Astrocyte (in vitro differentiated cells and primary cell): ENCODE measurements around the gene FAM210A.

Experiments
- EZH2 ChIP-seq: IDR thresholded peaks from 2 replicates; pipeline ENCODE4 v1.6.1; 2012; ENCODE audit warnings: mild to moderate bottlenecking, low read length, inconsistent platforms; ENCODE audit not compliant: insufficient read depth
- TF ChIP-seq, protein P1 (sequence below): IDR thresholded peaks from 2 replicates; pipeline ENCODE4 v1.5.1; 2011; ENCODE audit warnings: low read depth, mild to moderate bottlenecking, inconsistent platforms, low read length, moderate library complexity; ENCODE audit not compliant: insufficient read depth

DNA sequence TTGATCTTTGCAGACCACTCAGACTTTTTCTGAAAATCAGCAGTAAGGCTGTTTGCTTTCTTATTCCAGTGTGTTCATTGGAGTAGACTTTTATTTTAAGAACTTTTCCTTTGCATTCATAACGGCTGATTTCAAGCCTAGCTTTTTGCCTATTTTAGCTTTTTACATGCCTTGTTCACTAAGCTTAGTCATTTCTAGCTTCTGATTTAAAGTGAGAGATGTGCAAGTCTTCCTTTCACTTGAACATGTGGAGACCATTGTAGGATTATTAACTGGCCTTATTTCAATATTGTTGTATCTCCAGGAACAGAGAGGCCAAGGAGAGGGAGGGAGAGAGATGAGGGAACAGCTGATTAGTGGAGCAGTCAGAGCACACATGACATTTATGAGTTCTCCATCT lies 32.3 kb upstream of the FAM210A start:
- TF ChIP-seq, protein P1, sequence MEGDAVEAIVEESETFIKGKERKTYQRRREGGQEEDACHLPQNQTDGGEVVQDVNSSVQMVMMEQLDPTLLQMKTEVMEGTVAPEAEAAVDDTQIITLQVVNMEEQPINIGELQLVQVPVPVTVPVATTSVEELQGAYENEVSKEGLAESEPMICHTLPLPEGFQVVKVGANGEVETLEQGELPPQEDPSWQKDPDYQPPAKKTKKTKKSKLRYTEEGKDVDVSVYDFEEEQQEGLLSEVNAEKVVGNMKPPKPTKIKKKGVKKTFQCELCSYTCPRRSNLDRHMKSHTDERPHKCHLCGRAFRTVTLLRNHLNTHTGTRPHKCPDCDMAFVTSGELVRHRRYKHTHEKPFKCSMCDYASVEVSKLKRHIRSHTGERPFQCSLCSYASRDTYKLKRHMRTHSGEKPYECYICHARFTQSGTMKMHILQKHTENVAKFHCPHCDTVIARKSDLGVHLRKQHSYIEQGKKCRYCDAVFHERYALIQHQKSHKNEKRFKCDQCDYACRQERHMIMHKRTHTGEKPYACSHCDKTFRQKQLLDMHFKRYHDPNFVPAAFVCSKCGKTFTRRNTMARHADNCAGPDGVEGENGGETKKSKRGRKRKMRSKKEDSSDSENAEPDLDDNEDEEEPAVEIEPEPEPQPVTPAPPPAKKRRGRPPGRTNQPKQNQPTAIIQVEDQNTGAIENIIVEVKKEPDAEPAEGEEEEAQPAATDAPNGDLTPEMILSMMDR: no peak
- no peak for TF ChIP-seq EZH2
